Spleen (tissue), 11 donors: ENCODE results near the gene RYR1. TPM values are rescaled to one million over a fixed set of nuclear protein-coding genes. Genes with fewer than 3 reads are reported as not detected.
A peak's percentile ranks its signal among the peaks of the same experiment; 100 is the strongest.

Source experiments
- DNase-seq: peaks from one replicate; pipeline ENCODE4 v3.0.0-alpha.2; 2020
- H3K27ac ChIP-seq, 8 donors: fragments of 200-600 bp; sonication (generic) in 7 of 8; 1 replicate in 4 of 8; 2 replicates in 4 of 8; pipeline versions ENCODE4 v1.5.0 to v1.8.0; 2016 to 2021; ENCODE audit warnings: inconsistent platforms in 4 of 8, mild to moderate bottlenecking in 4 of 8, moderate library complexity in 1 of 8
- H3K27me3 ChIP-seq, 7 donors: fragments of 200-600 bp; sonication (generic) in 6 of 7; replicated peaks in 1 of 7; 1 replicate in 4 of 7; 2 replicates in 3 of 7; pipeline versions ENCODE4 v1.5.0 to v1.8.0; 2016 to 2021; ENCODE audit warnings: inconsistent platforms in 3 of 7, mild to moderate bottlenecking in 1 of 7
- H3K36me3 ChIP-seq, 6 donors: fragments of 200-600 bp; sonication (generic) in 5 of 6; 1 replicate in 4 of 6; 2 replicates in 2 of 6; pipeline versions ENCODE4 v1.5.0 to v1.8.0; 2016 to 2021; ENCODE audit warnings: inconsistent platforms in 2 of 6
- H3K4me1 ChIP-seq, 6 donors: fragments of 200-600 bp; sonication (generic) in 5 of 6; 1 replicate in 3 of 6; 2 replicates in 3 of 6; pipeline versions ENCODE4 v1.5.0 to v1.8.0; 2016 to 2021; ENCODE audit warnings: inconsistent platforms in 3 of 6
- H3K4me3 ChIP-seq, 8 donors: fragments of 200-600 bp; sonication (generic) in 7 of 8; 1 replicate in 4 of 8; 2 replicates in 4 of 8; pipeline versions ENCODE4 v1.5.0 to v1.8.0; 2016 to 2021; ENCODE audit warnings: inconsistent platforms in 4 of 8, mild to moderate bottlenecking in 4 of 8, moderate library complexity in 2 of 8
- H3K9me3 ChIP-seq, 8 donors: fragments of 200-600 bp; sonication (generic) in 7 of 8; 1 replicate in 4 of 8; 2 replicates in 4 of 8; pipeline versions ENCODE4 v1.5.0 to v1.8.0; 2016 to 2021; ENCODE audit warnings: inconsistent platforms in 4 of 8
- POLR2A ChIP-seq, 3 donors: fragments of 450-650 bp; IDR thresholded peaks; one replicate each; pipeline ENCODE4 v1.5.1; 2017; ENCODE audit warnings: antibody characterized with exemption in 3 of 3, mild to moderate bottlenecking in 1 of 3
- POLR2AphosphoS5 ChIP-seq, 3 donors: sonication (generic); formaldehyde crosslinking; IDR thresholded peaks; one replicate each; pipeline ENCODE4 v1.5.1; 2017; ENCODE audit warnings: antibody characterized with exemption in 3 of 3
- WGBS, 5 donors: extraction: QIAGEN DNeasy Blood & Tissue Kit in 3 of 5; methylation state at CpG; one replicate each; pipeline versions ENCODE4 v1.1.5 to v1.1.7; 2013 to 2018; 5-methylcytosine and 5-hydroxymethylcytosine counted together
- intact Hi-C: fragments of 100-400 bp; cut with DNase I; formaldehyde crosslinking; loops from one replicate; pipeline ENCODE4 v1.15.0; 2023; ENCODE audit warnings: low total_unique reads
- polyA plus RNA-seq, 3 donors: library from polyadenylated mRNA; stranded (reverse); fragments of 200-250 nt; gene quantifications; one replicate each; pipeline ENCODE4 v1.2.1, GENCODE V29; 2013
- total RNA-seq, 7 donors: library from RNA; depleted of rRNA in 3 of 7; stranded (reverse); fragments of >200 nt in 3 of 7; fragmentation: NEBNext Ultra II Directional in 4 of 7; extraction: Animal tissue kit (Norgen Biotek cat#: 25700) in 4 of 7; gene quantifications; one replicate each; pipeline versions ENCODE4 v1.1.0 to v1.2.1, GENCODE V29; 2016 to 2021
- TF ChIP-seq, protein P1 (sequence below), 11 experiments: fragments of 200-600 bp in 7 of 11; fragments of 450-650 bp in 4 of 11; sonication (generic) in 4 of 11; IDR thresholded peaks in 8 of 11; conservative IDR thresholded peaks in 3 of 11; 1 replicate in 7 of 11; 2 replicates in 4 of 11; pipeline versions ENCODE4 v1.4.0 to v1.8.0; 2016 to 2021; ENCODE audit warnings: antibody characterized with exemption in 11 of 11, inconsistent platforms in 4 of 11, mild to moderate bottlenecking in 1 of 11
- donor health status: healthy with polysubstance abuse.
- donor health status: DM: no; HTN: no; CAD: no; lungs with moderate emphysema.
- donor health status: DM: no; HTN: no; CAD: no.
- donor health status: Bipolar disorder and iron deficiency.
- donor health status: healthy.
- donor health status: DM: no; HTN: no; CAD: no.
- donor health status: DM: yes; HTN: yes; CAD: no.

The RYR1 gene
- total and polyA plus RNA-seq, 10 donors: 0.32 to 3.2 (median 1.3) TPM

DNA sequence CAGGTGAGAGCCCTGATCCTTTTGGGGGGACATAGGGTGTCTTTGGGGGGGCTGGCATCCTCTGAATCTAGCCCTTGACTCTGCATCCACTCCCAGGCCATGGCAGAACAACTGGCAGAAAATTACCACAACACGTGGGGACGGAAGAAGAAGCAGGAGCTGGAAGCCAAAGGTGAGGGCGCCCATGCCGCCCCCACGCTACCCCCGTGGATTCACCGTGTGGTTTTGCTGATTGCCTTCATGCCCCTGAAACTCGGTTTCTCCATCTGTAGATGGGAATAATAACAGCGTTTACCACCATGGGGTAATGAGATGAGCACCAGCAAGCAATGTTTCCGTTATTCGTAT lies 72.9 kb downstream of the RYR1 start:
- H3K36me3 ChIP-seq: no peaks in the 10 kb centered on the region
- H3K9me3 ChIP-seq: no peaks in the 10 kb centered on the region
- peak overlapping the region in 1 of 8 donors; percentile 47 for H3K4me3 ChIP-seq
- TF ChIP-seq, protein P1, sequence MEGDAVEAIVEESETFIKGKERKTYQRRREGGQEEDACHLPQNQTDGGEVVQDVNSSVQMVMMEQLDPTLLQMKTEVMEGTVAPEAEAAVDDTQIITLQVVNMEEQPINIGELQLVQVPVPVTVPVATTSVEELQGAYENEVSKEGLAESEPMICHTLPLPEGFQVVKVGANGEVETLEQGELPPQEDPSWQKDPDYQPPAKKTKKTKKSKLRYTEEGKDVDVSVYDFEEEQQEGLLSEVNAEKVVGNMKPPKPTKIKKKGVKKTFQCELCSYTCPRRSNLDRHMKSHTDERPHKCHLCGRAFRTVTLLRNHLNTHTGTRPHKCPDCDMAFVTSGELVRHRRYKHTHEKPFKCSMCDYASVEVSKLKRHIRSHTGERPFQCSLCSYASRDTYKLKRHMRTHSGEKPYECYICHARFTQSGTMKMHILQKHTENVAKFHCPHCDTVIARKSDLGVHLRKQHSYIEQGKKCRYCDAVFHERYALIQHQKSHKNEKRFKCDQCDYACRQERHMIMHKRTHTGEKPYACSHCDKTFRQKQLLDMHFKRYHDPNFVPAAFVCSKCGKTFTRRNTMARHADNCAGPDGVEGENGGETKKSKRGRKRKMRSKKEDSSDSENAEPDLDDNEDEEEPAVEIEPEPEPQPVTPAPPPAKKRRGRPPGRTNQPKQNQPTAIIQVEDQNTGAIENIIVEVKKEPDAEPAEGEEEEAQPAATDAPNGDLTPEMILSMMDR (IDR thresholded peaks at IDR 0.05 in 8 of 11, conservative IDR thresholded peaks at IDR 0.05 in 3 of 11): no peak
- no peak for TF ChIP-seq POLR2AphosphoS5 (IDR thresholded peaks at IDR 0.05)
- no peak for TF ChIP-seq POLR2A (IDR thresholded peaks at IDR 0.05)
- peaks cover 0 to 19% (median 0%) of the 10 kb centered on the region in 7 donors for H3K27me3 ChIP-seq
- no peak for DNase-seq
- 84 to 97% (median 88%) methylated on average over 11 of the region's 11 CpGs for WGBS, 5 donors
- H3K4me1 ChIP-seq: peaks cover 0 to 4% (median 0%) of the 10 kb centered on the region in 6 donors
- H3K27ac ChIP-seq: no peak overlapping the region
- intact Hi-C loops: no loop called here

DNA sequence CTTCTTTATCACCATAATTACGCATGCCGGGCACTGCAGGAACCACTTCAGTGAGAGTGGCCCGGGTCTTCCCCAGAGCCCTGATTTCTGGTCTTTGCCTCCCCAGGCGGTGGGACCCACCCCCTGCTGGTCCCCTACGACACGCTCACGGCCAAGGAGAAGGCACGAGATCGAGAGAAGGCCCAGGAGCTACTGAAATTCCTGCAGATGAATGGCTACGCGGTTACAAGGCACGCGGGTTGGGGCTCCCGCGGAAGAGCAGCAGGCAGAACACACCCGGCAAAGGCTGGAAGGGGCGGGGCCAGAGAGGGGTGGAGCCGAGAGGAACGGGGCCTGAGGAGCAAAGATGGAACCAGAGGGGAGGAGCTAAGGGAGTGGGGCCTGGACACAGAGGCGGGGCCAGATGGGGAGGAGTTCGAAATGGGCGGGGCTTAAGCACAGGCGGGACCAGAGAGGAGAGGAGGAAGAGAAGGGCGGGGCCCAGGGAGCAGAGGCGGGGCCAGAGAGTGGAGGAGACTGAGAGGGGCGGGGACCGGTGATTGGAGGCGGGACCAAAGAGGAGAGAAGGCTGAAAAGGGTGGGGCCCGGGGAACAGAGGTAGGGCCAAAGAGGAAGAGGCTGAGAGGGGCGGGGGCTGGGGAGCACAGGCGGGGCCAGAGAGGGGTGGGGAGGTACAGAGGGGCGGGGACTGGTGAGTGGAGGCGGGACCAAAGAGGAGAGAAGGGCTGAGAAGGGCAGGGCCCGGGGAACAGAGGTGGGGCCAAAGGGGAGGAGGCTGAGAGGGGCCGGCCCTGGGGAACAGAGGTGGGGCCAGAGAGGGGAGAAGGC lies 73.4 kb downstream of the RYR1 start:
- Histone ChIP-seq H3K4me3 (peak overlapping the region in 1 of 8 donors; percentile 47), H3K27ac (no peak overlapping the region), H3K4me1 (peaks cover 0 to 4% (median 0%) of the 10 kb centered on the region in 6 donors), H3K9me3 (no peaks in the 10 kb centered on the region), H3K27me3 (peaks cover 0 to 24% (median 0%) of the 10 kb centered on the region in 7 donors), H3K36me3 (no peaks in the 10 kb centered on the region)
- WGBS, 5 donors: 26 to 53% (median 38%) methylated on average over 35 of the region's 35 CpGs
- no peak for TF ChIP-seq POLR2AphosphoS5 (IDR thresholded peaks at IDR 0.05)
- TF ChIP-seq POLR2A (IDR thresholded peaks at IDR 0.05): no peak
- TF ChIP-seq, protein P1 (IDR thresholded peaks at IDR 0.05 in 8 of 11, conservative IDR thresholded peaks at IDR 0.05 in 3 of 11): no peak
- DNase-seq: peak; percentile 94
- intact Hi-C loops: no loop called here

DNA sequence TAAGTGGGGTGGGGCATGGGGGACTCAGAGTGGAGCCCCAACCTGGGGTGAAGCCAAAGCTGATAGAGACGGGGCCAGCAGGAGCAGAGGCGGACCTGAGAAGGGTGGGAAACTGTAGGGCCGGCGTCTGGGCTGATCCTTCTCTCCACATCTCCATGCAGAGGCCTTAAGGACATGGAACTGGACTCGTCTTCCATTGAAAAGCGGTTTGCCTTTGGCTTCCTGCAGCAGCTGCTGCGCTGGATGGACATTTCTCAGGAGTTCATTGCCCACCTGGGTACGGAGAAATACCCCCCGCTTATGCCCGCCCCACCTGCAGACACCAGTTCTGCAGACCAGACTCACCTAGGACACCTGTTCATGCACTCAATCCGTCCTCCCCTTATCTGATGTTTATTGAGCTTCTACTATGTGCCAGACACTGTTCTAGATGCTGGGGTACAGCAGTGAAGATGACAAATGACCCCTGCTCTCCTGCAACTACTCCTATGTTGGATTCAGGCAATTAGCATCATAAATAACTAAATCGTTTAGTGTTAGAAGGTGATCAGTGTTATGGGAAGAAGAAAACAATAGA lies 74.1 kb downstream of the RYR1 start:
- intact Hi-C loops: no loop called here
- DNase-seq: no peak
- Histone ChIP-seq H3K36me3 (no peaks in the 10 kb centered on the region), H3K27ac (no peak overlapping the region), H3K4me3 (peak overlapping the region in 1 of 8 donors; percentile 27), H3K4me1 (peaks cover 0 to 4% (median 0%) of the 10 kb centered on the region in 6 donors), H3K9me3 (no peaks in the 10 kb centered on the region), H3K27me3 (peaks cover 0 to 28% (median 0%) of the 10 kb centered on the region in 7 donors)
- WGBS, 5 donors: 73 to 84% (median 77%) methylated on average over 12 of the region's 12 CpGs
- TF ChIP-seq, protein P1 (IDR thresholded peaks at IDR 0.05 in 8 of 11, conservative IDR thresholded peaks at IDR 0.05 in 3 of 11): no peak
- no peak for TF ChIP-seq POLR2A (IDR thresholded peaks at IDR 0.05)
- TF ChIP-seq POLR2AphosphoS5 (IDR thresholded peaks at IDR 0.05): no peak

DNA sequence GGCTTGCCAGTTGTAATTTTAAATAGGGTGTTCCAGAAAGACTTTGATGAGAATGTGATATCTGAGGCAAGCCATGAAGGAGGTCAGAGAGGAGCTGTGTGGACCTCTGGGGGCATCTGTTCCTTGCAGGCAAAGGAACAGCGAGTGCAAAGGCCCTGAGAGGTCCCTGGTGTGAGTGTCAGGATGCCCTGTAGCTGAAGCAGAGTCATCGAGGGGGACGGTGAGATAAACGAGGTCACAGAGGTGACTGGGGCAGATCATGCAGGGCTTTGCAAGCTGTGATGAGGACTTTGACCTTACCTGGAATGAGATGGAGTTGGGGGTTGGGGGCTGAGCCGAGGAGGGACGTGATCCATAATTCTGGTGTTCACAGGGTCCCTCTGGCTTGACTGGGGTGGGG lies 75.0 kb downstream of the RYR1 start:
- 65 to 71% (median 65%) methylated on average over 6 of the region's 6 CpGs for WGBS, 5 donors
- H3K4me3 ChIP-seq: no peak overlapping the region
- peaks cover 0 to 4% (median 0%) of the 10 kb centered on the region in 6 donors for H3K4me1 ChIP-seq
- no peak for DNase-seq
- H3K27me3 ChIP-seq: peaks cover 0 to 28% (median 0%) of the 10 kb centered on the region in 7 donors
- no peaks in the 10 kb centered on the region for H3K36me3 ChIP-seq
- H3K27ac ChIP-seq: no peak overlapping the region
- intact Hi-C loops: no loop called here
- H3K9me3 ChIP-seq: no peaks in the 10 kb centered on the region
- TF ChIP-seq POLR2A (IDR thresholded peaks at IDR 0.05): no peak
- TF ChIP-seq, protein P1 (IDR thresholded peaks at IDR 0.05 in 8 of 11, conservative IDR thresholded peaks at IDR 0.05 in 3 of 11): no peak
- TF ChIP-seq POLR2AphosphoS5 (IDR thresholded peaks at IDR 0.05): no peak
